ENCODE measurements around the gene MAP2K4.

Gene MAP2K4

GRCh38 chr17:11981862-11982261 lies 38.8 kb upstream of the MAP2K4 start:
- DNase-seq = no peak
- no peak overlapping the region for H4K91ac ChIP-seq (ENCODE audit: low read length)
- H2AFZ ChIP-seq (ENCODE audit: low read depth, low read length) = no peak overlapping the region
- H2BK120ac ChIP-seq (ENCODE audit: low read depth, low read length) = no peak overlapping the region
- no peaks in the 10 kb centered on the region for H3K4me1 ChIP-seq (ENCODE audit: control insufficient read depth, insufficient read depth, low read depth, low read length)
- no peak overlapping the region for H3K18ac ChIP-seq (ENCODE audit: low read depth in 1 of 2, low read length in 2 of 2)
- no peak overlapping the region for H3K27ac ChIP-seq (ENCODE audit: low read length, poor library complexity, severe bottlenecking)
- WGBS = 100% methylated on average over 2 of the region's 4 CpGs
- no peaks in the 10 kb centered on the region for H3K9me3 ChIP-seq (ENCODE audit: control insufficient read depth, low read length)
- H2BK5ac ChIP-seq (ENCODE audit: low read depth, low read length, poor library complexity, severe bottlenecking) = no peak overlapping the region
- no peak overlapping the region for H3K4ac ChIP-seq (ENCODE audit: low read depth in 1 of 2, low read length in 2 of 2)
- no peak overlapping the region for H3K23ac ChIP-seq (ENCODE audit: low read length in 2 of 2)
- peaks cover 22% of the 10 kb centered on the region for H3K79me1 ChIP-seq (replicated peaks; ENCODE audit: low read length, poor library complexity, severe bottlenecking)
- H2BK15ac ChIP-seq (ENCODE audit: low read depth, poor library complexity, severe bottlenecking) = no peak overlapping the region
- H3K4me3 ChIP-seq (ENCODE audit: insufficient read depth in 1 of 2, low read depth in 1 of 2, low read length in 2 of 2) = no peak overlapping the region
- H3K27me3 ChIP-seq (ENCODE audit: control insufficient read depth in 1 of 2, insufficient read depth in 1 of 2, low read length in 2 of 2) = no peaks in the 10 kb centered on the region
- H3K4me2 ChIP-seq (ENCODE audit: low read length, poor library complexity, severe bottlenecking) = no peak overlapping the region
- H3K9ac ChIP-seq (ENCODE audit: low read length) = no peak overlapping the region
- no peak overlapping the region for H3K14ac ChIP-seq (ENCODE audit: low read length in 2 of 2)
- H4K8ac ChIP-seq (ENCODE audit: low read length) = no peak overlapping the region
- H2AK5ac ChIP-seq (ENCODE audit: low read length, severe bottlenecking) = no peak overlapping the region
- H2BK12ac ChIP-seq (ENCODE audit: low read length in 2 of 2) = no peak overlapping the region
- H3K36me3 ChIP-seq (ENCODE audit: control insufficient read depth in 1 of 2, insufficient read depth in 2 of 2, low read depth in 1 of 2, low read length in 2 of 2) = peaks cover 18 to 53% of the 10 kb centered on the region in 2 experiments

- Histone ChIP-seq H3K18ac (ENCODE audit: low read depth in 1 of 2, low read length in 2 of 2) (no peak overlapping the region), H4K91ac (ENCODE audit: low read length) (no peak overlapping the region), H3K4ac (ENCODE audit: low read depth in 1 of 2, low read length in 2 of 2) (no peak overlapping the region), H3K4me2 (ENCODE audit: low read length, poor library complexity, severe bottlenecking) (no peak overlapping the region), H3K23ac (ENCODE audit: low read length in 2 of 2) (no peak overlapping the region), H2BK12ac (ENCODE audit: low read length in 2 of 2) (no peak overlapping the region), H3K9me3 (ENCODE audit: control insufficient read depth, low read length) (no peaks in the 10 kb centered on the region), H3K4me3 (ENCODE audit: insufficient read depth in 1 of 2, low read depth in 1 of 2, low read length in 2 of 2) (peak overlapping the region in 1 of 2 experiments; percentile 42), H3K9ac (ENCODE audit: low read length) (peak overlapping the region; percentile 68), H2BK15ac (ENCODE audit: low read depth, poor library complexity, severe bottlenecking) (no peak overlapping the region), H2BK5ac (ENCODE audit: low read depth, low read length, poor library complexity, severe bottlenecking) (no peak overlapping the region), H3K36me3 (ENCODE audit: control insufficient read depth in 1 of 2, insufficient read depth in 2 of 2, low read depth in 1 of 2, low read length in 2 of 2) (peaks cover 20 to 69% of the 10 kb centered on the region in 2 experiments), H3K4me1 (ENCODE audit: control insufficient read depth, insufficient read depth, low read depth, low read length) (no peaks in the 10 kb centered on the region), H2AK5ac (ENCODE audit: low read length, severe bottlenecking) (no peak overlapping the region), H2BK120ac (ENCODE audit: low read depth, low read length) (no peak overlapping the region), H3K79me1 (replicated peaks; ENCODE audit: low read length, poor library complexity, severe bottlenecking) (peaks cover 28% of the 10 kb centered on the region), H2AFZ (ENCODE audit: low read depth, low read length) (no peak overlapping the region), H3K27ac (ENCODE audit: low read length, poor library complexity, severe bottlenecking) (no peak overlapping the region), H4K8ac (ENCODE audit: low read length) (no peak overlapping the region), H3K27me3 (ENCODE audit: control insufficient read depth in 1 of 2, insufficient read depth in 1 of 2, low read length in 2 of 2) (no peaks in the 10 kb centered on the region), H3K14ac (ENCODE audit: low read length in 2 of 2) (no peak overlapping the region)
- WGBS = 75% methylated on average over 2 of the region's 4 CpGs
- no peak for DNase-seq
These were observed 34.3 kb upstream of the MAP2K4 start for GRCh38 chr17:11986179-11986941.

GRCh38 chr17:11986942-11987329 lies 33.7 kb upstream of the MAP2K4 start:
- Histone ChIP-seq H3K14ac (ENCODE audit: low read length in 2 of 2) (no peak overlapping the region), H3K4me2 (ENCODE audit: low read length, poor library complexity, severe bottlenecking) (no peak overlapping the region), H2BK12ac (ENCODE audit: low read length in 2 of 2) (no peak overlapping the region), H3K27ac (ENCODE audit: low read length, poor library complexity, severe bottlenecking) (no peak overlapping the region), H3K4me1 (ENCODE audit: control insufficient read depth, insufficient read depth, low read depth, low read length) (no peaks in the 10 kb centered on the region), H2AFZ (ENCODE audit: low read depth, low read length) (no peak overlapping the region), H3K36me3 (ENCODE audit: control insufficient read depth in 1 of 2, insufficient read depth in 2 of 2, low read depth in 1 of 2, low read length in 2 of 2) (peaks cover 23 to 72% of the 10 kb centered on the region in 2 experiments), H3K4me3 (ENCODE audit: insufficient read depth in 1 of 2, low read depth in 1 of 2, low read length in 2 of 2) (peak overlapping the region in 1 of 2 experiments; percentile 42), H2BK5ac (ENCODE audit: low read depth, low read length, poor library complexity, severe bottlenecking) (no peak overlapping the region), H3K9ac (ENCODE audit: low read length) (peak overlapping the region; percentile 68), H2BK15ac (ENCODE audit: low read depth, poor library complexity, severe bottlenecking) (no peak overlapping the region), H2BK120ac (ENCODE audit: low read depth, low read length) (no peak overlapping the region), H3K4ac (ENCODE audit: low read depth in 1 of 2, low read length in 2 of 2) (no peak overlapping the region), H3K79me1 (replicated peaks; ENCODE audit: low read length, poor library complexity, severe bottlenecking) (peaks cover 30% of the 10 kb centered on the region), H3K23ac (ENCODE audit: low read length in 2 of 2) (no peak overlapping the region), H4K8ac (ENCODE audit: low read length) (no peak overlapping the region), H2AK5ac (ENCODE audit: low read length, severe bottlenecking) (no peak overlapping the region), H3K9me3 (ENCODE audit: control insufficient read depth, low read length) (no peaks in the 10 kb centered on the region), H3K27me3 (ENCODE audit: control insufficient read depth in 1 of 2, insufficient read depth in 1 of 2, low read length in 2 of 2) (no peaks in the 10 kb centered on the region), H4K91ac (ENCODE audit: low read length) (no peak overlapping the region), H3K18ac (ENCODE audit: low read depth in 1 of 2, low read length in 2 of 2) (no peak overlapping the region)
- DNase-seq = peak; percentile 57
- WGBS = 20% methylated on average over 1 of the region's 5 CpGs

- H3K36me3 ChIP-seq (ENCODE audit: control insufficient read depth in 1 of 2, insufficient read depth in 2 of 2, low read depth in 1 of 2, low read length in 2 of 2) = peaks cover 18 to 53% of the 10 kb centered on the region in 2 experiments
- H3K79me1 ChIP-seq (replicated peaks; ENCODE audit: low read length, poor library complexity, severe bottlenecking) = peaks cover 35% of the 10 kb centered on the region
- 99% methylated on average over 7 of the region's 7 CpGs for WGBS
- no peak overlapping the region for H2BK15ac ChIP-seq (ENCODE audit: low read depth, poor library complexity, severe bottlenecking)
- H2AK5ac ChIP-seq (ENCODE audit: low read length, severe bottlenecking) = no peak overlapping the region
- H3K4ac ChIP-seq (ENCODE audit: low read depth in 1 of 2, low read length in 2 of 2) = no peak overlapping the region
- no peak overlapping the region for H3K4me2 ChIP-seq (ENCODE audit: low read length, poor library complexity, severe bottlenecking)
- no peaks in the 10 kb centered on the region for H3K4me1 ChIP-seq (ENCODE audit: control insufficient read depth, insufficient read depth, low read depth, low read length)
- no peaks in the 10 kb centered on the region for H3K9me3 ChIP-seq (ENCODE audit: control insufficient read depth, low read length)
- no peak overlapping the region for H2BK120ac ChIP-seq (ENCODE audit: low read depth, low read length)
- H3K23ac ChIP-seq (ENCODE audit: low read length in 2 of 2) = no peak overlapping the region
- no peak overlapping the region for H2AFZ ChIP-seq (ENCODE audit: low read depth, low read length)
- no peak overlapping the region for H2BK5ac ChIP-seq (ENCODE audit: low read depth, low read length, poor library complexity, severe bottlenecking)
- H3K27me3 ChIP-seq (ENCODE audit: control insufficient read depth in 1 of 2, insufficient read depth in 1 of 2, low read length in 2 of 2) = no peaks in the 10 kb centered on the region
- H3K9ac ChIP-seq (ENCODE audit: low read length) = no peak overlapping the region
- DNase-seq = no peak
- H4K91ac ChIP-seq (ENCODE audit: low read length) = no peak overlapping the region
- H3K4me3 ChIP-seq (ENCODE audit: insufficient read depth in 1 of 2, low read depth in 1 of 2, low read length in 2 of 2) = no peak overlapping the region
- H3K27ac ChIP-seq (ENCODE audit: low read length, poor library complexity, severe bottlenecking) = no peak overlapping the region
- no peak overlapping the region for H4K8ac ChIP-seq (ENCODE audit: low read length)
- no peak overlapping the region for H2BK12ac ChIP-seq (ENCODE audit: low read length in 2 of 2)
- no peak overlapping the region for H3K18ac ChIP-seq (ENCODE audit: low read depth in 1 of 2, low read length in 2 of 2)
- H3K14ac ChIP-seq (ENCODE audit: low read length in 2 of 2) = no peak overlapping the region
These were observed 30.2 kb upstream of the MAP2K4 start for GRCh38 chr17:11990363-11990983.
